Rectal smooth muscle tissue (tissue), 1 donor: ENCODE data around the gene ATXN7L1.

ENCODE experiments used
- H3K27ac ChIP-seq: one replicate; pipeline ENCODE4 v1.7.0; 2013; ENCODE audit warnings: low read depth, low read length, inconsistent platforms
- H3K27me3 ChIP-seq: one replicate; pipeline ENCODE4 v1.7.0; 2013; ENCODE audit warnings: low read length; ENCODE audit not compliant: control insufficient read depth, insufficient read depth
- H3K36me3 ChIP-seq: one replicate; pipeline ENCODE4 v1.7.0; 2013; ENCODE audit warnings: low read length; ENCODE audit not compliant: control insufficient read depth, insufficient read depth
- H3K4me1 ChIP-seq: one replicate; pipeline ENCODE4 v1.7.0; 2013; ENCODE audit warnings: low read length; ENCODE audit not compliant: control insufficient read depth, insufficient read depth
- H3K4me3 ChIP-seq: one replicate; pipeline ENCODE4 v1.7.0; 2013; ENCODE audit warnings: low read length
- H3K9ac ChIP-seq: one replicate; pipeline ENCODE4 v1.7.0; 2013; ENCODE audit warnings: low read length

The ATXN7L1 gene

GRCh38 chr7:105905910-105906568 lies 29.6 kb upstream of the ATXN7L1 start:
- Histone ChIP-seq H3K36me3 (no peaks in the 10 kb centered on the region), H3K4me3 (no peak overlapping the region), H3K27ac (peak overlapping the region; percentile 42), H3K27me3 (no peaks in the 10 kb centered on the region), H3K4me1 (peaks cover 7% of the 10 kb centered on the region), H3K9ac (no peak overlapping the region)

DNA sequence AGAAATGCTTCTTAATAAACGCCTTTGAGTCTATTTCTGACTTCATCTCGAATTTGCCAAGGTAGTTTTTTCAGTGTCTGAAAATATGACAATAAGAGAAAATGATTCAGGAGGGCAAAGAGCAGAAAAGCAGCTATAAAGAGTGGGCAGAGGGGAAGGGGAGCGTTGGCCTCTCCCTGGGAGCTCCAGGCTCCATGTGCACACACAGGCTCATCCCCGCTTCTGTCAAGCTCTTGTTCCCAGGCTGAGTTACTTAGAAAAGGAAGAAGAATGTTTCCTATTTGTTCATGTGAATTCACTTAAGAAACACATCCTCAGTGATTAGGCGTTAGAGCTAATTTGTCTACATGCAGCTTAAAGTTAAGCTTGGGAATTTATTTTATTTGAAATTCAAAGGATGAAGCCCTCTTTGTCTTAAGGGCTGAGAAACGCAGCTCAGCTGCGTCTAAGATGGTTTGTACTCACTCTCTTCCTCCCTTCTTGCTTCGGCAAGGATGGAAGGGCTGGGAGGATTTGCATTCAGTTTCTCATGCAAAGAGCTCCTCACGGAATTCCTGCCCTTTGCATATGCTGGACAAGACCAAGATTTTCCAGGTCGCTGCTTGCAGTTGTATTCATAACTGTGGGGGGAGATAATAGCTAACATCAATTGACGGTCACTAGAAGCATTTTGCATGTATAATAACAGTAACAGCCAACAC lies 29.0 kb upstream of the ATXN7L1 start:
- Histone ChIP-seq H3K4me1 (peaks cover 7% of the 10 kb centered on the region), H3K27ac (no peak overlapping the region), H3K9ac (no peak overlapping the region), H3K27me3 (no peaks in the 10 kb centered on the region), H3K36me3 (no peaks in the 10 kb centered on the region), H3K4me3 (no peak overlapping the region)

DNA sequence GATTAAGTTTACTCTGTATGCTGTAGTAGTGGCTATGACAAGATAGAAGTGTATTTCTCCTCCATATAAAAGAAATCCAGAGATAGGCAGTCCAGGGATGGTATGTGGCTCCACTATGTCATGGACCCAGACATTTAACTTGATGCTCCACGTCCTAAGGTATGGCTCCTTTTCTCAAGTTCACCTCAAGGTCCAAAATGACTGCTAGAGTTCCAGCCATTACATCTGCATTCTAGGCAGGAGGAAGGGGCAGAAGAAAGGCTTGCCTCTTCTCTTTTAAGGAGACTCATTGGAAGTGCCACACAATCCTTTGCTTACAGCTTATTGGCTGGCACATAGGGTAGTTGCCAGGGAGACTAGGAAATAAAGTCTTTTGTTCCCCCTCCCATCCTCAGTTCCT lies 27.7 kb upstream of the ATXN7L1 start:
- H3K27me3 ChIP-seq, result no peaks in the 10 kb centered on the region
- no peak overlapping the region for H3K9ac ChIP-seq
- no peaks in the 10 kb centered on the region for H3K36me3 ChIP-seq
- H3K27ac ChIP-seq, result no peak overlapping the region
- peaks cover 7% of the 10 kb centered on the region for H3K4me1 ChIP-seq
- no peak overlapping the region for H3K4me3 ChIP-seq

DNA sequence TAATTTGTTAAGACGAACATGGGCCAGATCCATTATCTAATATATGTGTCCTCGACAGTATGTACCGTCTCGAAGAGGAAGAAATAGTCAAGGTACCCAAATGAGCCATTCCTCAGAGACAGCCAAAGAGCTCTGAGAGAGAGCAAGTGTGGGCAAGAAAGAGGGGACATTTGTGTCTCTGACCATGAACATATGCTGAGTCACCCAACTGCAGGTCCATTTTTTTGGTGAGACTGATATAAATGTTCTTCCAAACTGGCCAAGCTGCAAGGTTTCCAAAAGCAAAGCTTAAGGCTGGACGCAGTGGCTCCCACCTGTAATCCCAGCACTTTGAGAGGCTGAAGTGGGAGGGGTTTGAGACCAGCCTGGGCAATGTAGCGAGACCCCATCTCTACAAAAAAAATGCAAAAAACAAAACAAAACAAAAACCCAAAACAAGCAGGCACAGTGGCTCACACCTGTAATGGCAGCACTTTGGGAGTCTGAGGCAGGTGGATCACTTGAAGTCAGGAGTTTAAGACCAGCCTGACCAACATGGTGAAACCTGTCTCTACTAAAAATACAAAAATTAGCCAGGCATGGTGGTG lies 26.0 kb upstream of the ATXN7L1 start:
- Histone ChIP-seq H3K27me3 (no peaks in the 10 kb centered on the region), H3K27ac (no peak overlapping the region), H3K4me3 (no peak overlapping the region), H3K4me1 (peaks cover 7% of the 10 kb centered on the region), H3K36me3 (no peaks in the 10 kb centered on the region), H3K9ac (no peak overlapping the region)

- no peak overlapping the region for H3K27ac ChIP-seq
Measured at GRCh38 chr7:105897999-105898398, 21.6 kb upstream of the ATXN7L1 start.

DNA sequence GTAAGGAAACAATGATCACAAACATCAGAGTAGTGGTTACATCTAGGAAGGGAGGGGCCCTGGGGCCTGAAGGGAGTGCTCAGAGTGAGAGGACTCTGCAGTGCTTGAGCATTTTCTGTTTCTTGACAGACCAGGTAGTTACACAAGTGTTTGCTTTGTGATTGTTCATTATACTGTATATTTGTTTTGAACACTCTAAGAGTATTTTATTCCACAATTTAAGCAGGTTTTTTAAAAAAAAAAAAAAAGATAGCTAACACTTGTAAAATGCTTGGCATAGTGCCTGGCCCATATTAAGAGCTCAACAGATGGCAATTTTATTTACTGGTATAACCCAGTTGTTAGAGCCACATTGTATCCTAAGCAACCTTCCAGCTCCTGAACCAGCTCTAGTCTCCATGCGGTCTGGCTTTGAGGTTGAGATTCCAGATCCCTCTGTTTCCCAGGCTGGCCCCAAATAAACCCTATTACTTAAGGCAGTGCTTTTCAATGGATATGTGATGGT lies 20.1 kb upstream of the ATXN7L1 start:
- Histone ChIP-seq H3K4me3 (no peak overlapping the region), H3K27me3 (no peaks in the 10 kb centered on the region), H3K27ac (no peak overlapping the region), H3K9ac (no peak overlapping the region), H3K4me1 (no peaks in the 10 kb centered on the region), H3K36me3 (no peaks in the 10 kb centered on the region)

More at GRCh38 chr7:105897999-105898398, 21.6 kb upstream of the ATXN7L1 start:
- Histone ChIP-seq H3K9ac (no peak overlapping the region), H3K27me3 (no peaks in the 10 kb centered on the region), H3K4me3 (no peak overlapping the region), H3K36me3 (no peaks in the 10 kb centered on the region), H3K4me1 (no peaks in the 10 kb centered on the region)

DNA sequence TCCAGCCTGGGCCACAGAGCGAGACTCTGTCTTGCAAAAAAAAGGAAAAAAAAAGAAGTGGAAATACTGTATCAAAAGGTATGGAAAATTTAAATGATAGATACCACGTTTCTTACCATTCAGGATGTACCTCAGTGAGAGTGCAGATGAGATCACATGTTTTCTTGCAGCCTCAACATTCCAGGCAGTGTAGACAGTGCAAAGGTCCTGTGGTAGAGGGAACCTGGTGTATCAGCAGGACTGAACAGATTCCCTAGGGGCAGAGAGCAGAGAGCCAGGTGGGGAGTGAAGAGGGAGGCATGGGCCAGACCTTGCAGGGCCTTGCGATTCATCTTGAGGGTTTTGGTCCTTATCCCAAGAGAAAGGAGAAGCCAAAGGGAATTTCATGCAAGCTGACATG lies 17.7 kb upstream of the ATXN7L1 start:
- Histone ChIP-seq H3K36me3 (no peaks in the 10 kb centered on the region), H3K27ac (no peak overlapping the region), H3K9ac (no peak overlapping the region), H3K4me3 (no peak overlapping the region), H3K27me3 (no peaks in the 10 kb centered on the region), H3K4me1 (no peaks in the 10 kb centered on the region)

DNA sequence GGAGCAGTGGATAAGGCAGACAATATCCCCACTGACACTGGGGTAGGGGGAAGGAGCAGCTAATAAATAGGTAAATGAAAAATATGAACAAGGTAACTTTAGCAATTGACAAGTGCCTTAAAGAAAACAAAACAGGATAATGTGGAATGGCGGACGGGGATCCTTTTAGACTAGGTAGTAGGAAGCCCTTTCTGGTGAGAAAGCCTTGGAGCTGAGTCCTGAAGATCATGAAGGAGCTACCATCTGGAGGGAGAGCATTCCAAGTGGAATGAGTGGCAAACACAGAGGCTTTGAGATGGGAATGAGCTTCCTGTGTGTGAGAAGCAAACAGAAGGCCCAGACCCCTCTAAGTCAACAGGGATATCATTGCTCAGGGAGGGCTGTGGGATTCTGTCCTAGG lies 16.0 kb upstream of the ATXN7L1 start:
- no peaks in the 10 kb centered on the region for H3K4me1 ChIP-seq

GRCh38 chr7:105890290-105890997 lies 14.0 kb upstream of the ATXN7L1 start:
- Histone ChIP-seq H3K4me1 (no peaks in the 10 kb centered on the region), H3K4me3 (no peak overlapping the region), H3K27me3 (no peaks in the 10 kb centered on the region), H3K36me3 (no peaks in the 10 kb centered on the region), H3K9ac (no peak overlapping the region), H3K27ac (no peak overlapping the region)

More for the DNA sequence above, 16.0 kb upstream of the ATXN7L1 start:
- Histone ChIP-seq H3K4me3 (no peak overlapping the region), H3K9ac (no peak overlapping the region), H3K27me3 (no peaks in the 10 kb centered on the region), H3K36me3 (no peaks in the 10 kb centered on the region), H3K27ac (no peak overlapping the region)

- H3K27me3 ChIP-seq, result no peaks in the 10 kb centered on the region
- no peak overlapping the region for H3K27ac ChIP-seq
- H3K4me3 ChIP-seq, result no peak overlapping the region
- H3K9ac ChIP-seq, result no peak overlapping the region
- no peaks in the 10 kb centered on the region for H3K36me3 ChIP-seq
- no peaks in the 10 kb centered on the region for H3K4me1 ChIP-seq
Measured at GRCh38 chr7:105887569-105888189, 11.3 kb upstream of the ATXN7L1 start.

GRCh38 chr7:105886776-105887175 lies 10.4 kb upstream of the ATXN7L1 start:
- Histone ChIP-seq H3K27ac (no peak overlapping the region), H3K27me3 (no peaks in the 10 kb centered on the region), H3K9ac (no peak overlapping the region), H3K4me3 (no peak overlapping the region), H3K36me3 (no peaks in the 10 kb centered on the region), H3K4me1 (no peaks in the 10 kb centered on the region)
